ENCODE measurements around the gene RRM2. TPM values are rescaled to one million over a fixed set of nuclear protein-coding genes. Genes with fewer than 3 reads are reported as not detected.
A peak's percentile ranks its signal among the peaks of the same experiment; 100 is the strongest.
"Not testable (repeated sequence)": the region's sequence is repeated elsewhere in the genome, so short reads cannot be mapped to it uniquely, and the experiment has no call there.

RRM2 gene
- total RNA-seq, 1 experiment from 2014 or later = 456 TPM

GRCh38 chr2:10104906-10105305 lies 17.6 kb upstream of the RRM2 start:
- H3K4me1 ChIP-seq; H3K27me3 ChIP-seq; H3K9me3 ChIP-seq (replicated peaks); H3K4me3 ChIP-seq; DNase-seq; H3K27ac ChIP-seq; H3K36me3 ChIP-seq: not testable (repeated sequence)

DNA sequence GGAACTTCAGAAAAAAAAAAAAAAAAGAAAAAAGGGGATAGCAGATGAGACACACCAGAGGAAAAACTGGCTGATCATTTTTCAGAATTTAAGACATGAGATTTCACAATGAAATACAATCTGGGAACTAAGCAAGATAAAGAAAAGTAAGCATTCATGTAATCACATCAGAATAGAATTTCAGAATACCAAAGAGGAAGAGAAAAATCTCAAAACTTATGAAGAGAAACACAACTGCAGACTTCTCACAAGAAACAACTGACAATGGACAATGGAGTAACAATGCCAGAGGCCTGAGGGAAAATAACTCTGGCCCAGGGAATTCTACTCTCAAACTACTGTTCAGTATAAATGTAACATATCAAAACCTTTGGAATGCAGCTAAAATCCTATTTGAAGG lies 13.2 kb upstream of the RRM2 start:
- Histone ChIP-seq H3K4me1 (peaks cover 2% of the 10 kb centered on the region; the same call in 1 of the 2 replicates), H3K27me3 (no peaks in the 10 kb centered on the region), H3K36me3 (no peaks in the 10 kb centered on the region), H3K27ac (no peak overlapping the region), H3K9me3 (replicated peaks) (no peaks in the 10 kb centered on the region), H3K4me3 (no peak overlapping the region)
- DNase-seq = no peak

- no peak for DNase-seq
- Histone ChIP-seq H3K27ac (no peak overlapping the region), H3K4me1 (no peaks in the 10 kb centered on the region), H3K36me3 (peaks cover 10% of the 10 kb centered on the region), H3K9me3 (replicated peaks) (no peaks in the 10 kb centered on the region), H3K4me3 (no peak overlapping the region), H3K27me3 (no peaks in the 10 kb centered on the region)
Measured at GRCh38 chr2:10119027-10119325, 3.6 kb upstream of the RRM2 start.

DNA sequence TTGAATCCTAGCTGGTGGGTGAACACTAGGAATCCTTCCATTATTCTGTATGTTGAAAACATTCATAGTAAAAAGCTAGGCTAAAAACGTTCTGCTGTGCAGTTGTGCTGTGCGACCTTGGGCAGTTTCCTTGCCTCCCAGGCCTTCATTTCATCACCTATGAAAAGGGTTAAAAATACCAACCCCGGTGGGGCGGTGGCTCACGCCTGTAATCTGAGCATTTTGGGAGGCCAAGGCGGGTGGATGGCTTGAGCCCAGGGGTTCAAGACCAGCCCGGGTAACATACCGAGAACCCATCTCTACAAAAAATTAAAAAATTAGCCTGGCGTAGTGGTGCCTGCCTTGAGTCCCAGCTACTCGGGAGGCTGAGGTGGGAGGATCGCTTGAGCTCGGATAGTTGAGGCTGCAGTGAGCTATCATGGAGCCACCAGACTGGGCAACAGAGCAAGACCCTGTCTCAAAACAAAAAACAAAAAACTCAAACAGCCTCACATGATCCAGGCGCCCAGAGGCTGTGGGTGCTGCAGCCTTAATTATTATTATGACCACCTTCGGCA lies 2.9 kb upstream of the RRM2 start:
- Histone ChIP-seq H3K27ac (no peak overlapping the region; the same call in 1 of the 2 replicates), H3K27me3 (no peaks in the 10 kb centered on the region), H3K9me3 (replicated peaks) (no peaks in the 10 kb centered on the region), H3K36me3 (peaks cover 17% of the 10 kb centered on the region), H3K4me3 (peak overlapping the region; percentile 94), H3K4me1 (peaks cover under 1% of the 10 kb centered on the region; the same call in 1 of the 2 replicates)
- no peak for DNase-seq

DNA sequence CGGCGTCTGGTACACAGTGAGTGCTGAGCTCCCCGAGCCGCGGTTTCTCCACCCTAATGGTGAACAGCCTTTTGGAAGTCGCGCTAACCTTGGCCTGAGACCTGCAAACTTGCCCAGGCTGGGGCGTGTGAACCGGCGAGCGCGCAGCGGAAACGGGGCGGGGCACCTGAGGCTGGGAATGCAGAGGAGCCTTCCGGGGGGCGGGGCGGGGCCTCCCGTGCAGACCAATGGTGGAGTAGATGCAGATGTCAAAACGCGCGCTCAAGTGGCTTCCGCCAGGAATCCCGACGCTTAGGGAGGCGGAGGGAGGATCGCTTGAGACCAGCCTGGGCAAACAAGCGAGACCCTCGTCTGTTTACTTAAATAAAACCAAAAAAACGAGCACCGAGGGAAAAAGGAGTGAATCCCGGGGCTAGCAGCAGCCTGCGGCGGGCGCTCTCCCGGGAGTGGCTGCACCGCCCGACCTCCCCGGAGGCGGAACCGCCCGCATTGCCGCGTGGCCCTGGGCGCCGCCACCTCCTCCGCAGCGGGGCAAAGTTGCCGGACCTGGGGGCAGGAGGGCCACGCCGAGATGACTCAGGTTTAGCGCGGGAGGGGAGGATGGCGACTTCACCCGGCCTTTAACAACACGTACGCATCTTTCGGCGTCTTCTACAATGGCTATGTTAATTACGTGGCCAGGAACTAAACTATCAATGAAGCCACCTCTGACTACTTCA lies 2.2 kb upstream of the RRM2 start:
- Histone ChIP-seq H3K4me1 (peaks cover 7% of the 10 kb centered on the region; the same call in 1 of the 2 replicates), H3K4me3 (peak overlapping the region; percentile 94), H3K9me3 (replicated peaks) (no peaks in the 10 kb centered on the region), H3K27me3 (no peaks in the 10 kb centered on the region), H3K36me3 (peaks cover 23% of the 10 kb centered on the region), H3K27ac (peak overlapping the region; percentile 98)
- peak; percentile 98 to 99 for DNase-seq

- H3K27ac ChIP-seq = peak overlapping the region; percentile 98
Measured at GRCh38 chr2:10120877-10121574, 1.5 kb upstream of the RRM2 start.

DNA sequence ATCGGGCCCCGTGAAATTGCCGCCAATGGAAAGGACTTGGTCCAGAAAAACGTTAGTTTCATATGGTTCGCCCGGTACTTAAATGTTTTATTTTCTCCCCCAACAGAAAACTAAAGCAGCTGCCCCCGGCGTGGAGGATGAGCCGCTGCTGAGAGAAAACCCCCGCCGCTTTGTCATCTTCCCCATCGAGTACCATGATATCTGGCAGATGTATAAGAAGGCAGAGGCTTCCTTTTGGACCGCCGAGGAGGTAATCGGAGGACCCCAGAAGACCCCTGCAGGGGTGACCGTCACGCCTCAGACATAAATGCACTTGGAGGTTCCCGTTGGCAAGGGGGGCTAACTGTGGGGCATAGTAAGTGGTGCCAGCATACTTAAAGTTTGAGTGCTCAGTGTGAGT lies 742 bp downstream of the RRM2 start:
- Histone ChIP-seq H3K9me3 (replicated peaks) (no peaks in the 10 kb centered on the region), H3K4me1 (peaks cover 25% of the 10 kb centered on the region), H3K36me3 (peaks cover 51% of the 10 kb centered on the region), H3K27ac (peak overlapping the region; percentile 98), H3K4me3 (peak overlapping the region; percentile 94), H3K27me3 (no peaks in the 10 kb centered on the region)
- DNase-seq = no peak

More at GRCh38 chr2:10120877-10121574, 1.5 kb upstream of the RRM2 start:
- peaks cover 12% of the 10 kb centered on the region; the same call in 1 of the 2 replicates for H3K4me1 ChIP-seq
- no peaks in the 10 kb centered on the region for H3K9me3 ChIP-seq (replicated peaks)
- DNase-seq = peak; percentile 32 to 71
- peak overlapping the region; percentile 94 for H3K4me3 ChIP-seq
- H3K27me3 ChIP-seq = no peaks in the 10 kb centered on the region
- peaks cover 29% of the 10 kb centered on the region for H3K36me3 ChIP-seq

GRCh38 chr2:10124538-10125045 lies 2.1 kb downstream of the RRM2 start:
- H3K9me3 ChIP-seq (replicated peaks) = no peaks in the 10 kb centered on the region
- H3K27me3 ChIP-seq = no peaks in the 10 kb centered on the region
- peaks cover 25% of the 10 kb centered on the region for H3K4me1 ChIP-seq
- H3K36me3 ChIP-seq = peaks cover 64% of the 10 kb centered on the region
- no peak overlapping the region; the same call in 1 of the 2 replicates for H3K27ac ChIP-seq
- peak overlapping the region; percentile 94 for H3K4me3 ChIP-seq
- DNase-seq = peak; percentile 50 to 85

GRCh38 chr2:10125842-10126631 lies 3.5 kb downstream of the RRM2 start:
- Histone ChIP-seq H3K27me3 (no peaks in the 10 kb centered on the region), H3K27ac (no peak overlapping the region), H3K4me1 (peaks cover 25% of the 10 kb centered on the region), H3K4me3 (no peak overlapping the region), H3K9me3 (replicated peaks) (no peaks in the 10 kb centered on the region), H3K36me3 (peaks cover 77% of the 10 kb centered on the region)
- no peak for DNase-seq

DNA sequence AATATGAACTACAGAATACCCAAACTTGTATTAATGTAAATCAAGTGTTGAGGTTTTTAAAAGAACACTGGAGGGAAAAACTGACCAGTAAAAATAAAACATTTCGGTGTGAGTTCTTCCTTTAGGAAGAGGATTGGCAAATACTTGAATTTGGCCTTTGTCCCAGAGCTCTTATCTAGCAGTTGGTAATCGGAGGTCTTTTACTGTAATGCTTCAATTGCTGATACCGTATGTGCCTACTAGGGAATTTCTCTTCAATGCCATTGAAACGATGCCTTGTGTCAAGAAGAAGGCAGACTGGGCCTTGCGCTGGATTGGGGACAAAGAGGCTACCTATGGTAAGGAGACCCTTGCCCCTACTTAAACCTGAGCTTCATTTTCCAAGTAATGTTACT lies 4.1 kb downstream of the RRM2 start:
- Histone ChIP-seq H3K4me1 (peaks cover 25% of the 10 kb centered on the region), H3K36me3 (peaks cover 83% of the 10 kb centered on the region), H3K27me3 (no peaks in the 10 kb centered on the region), H3K27ac (no peak overlapping the region), H3K4me3 (no peak overlapping the region), H3K9me3 (replicated peaks) (no peaks in the 10 kb centered on the region)
- no peak for DNase-seq

DNA sequence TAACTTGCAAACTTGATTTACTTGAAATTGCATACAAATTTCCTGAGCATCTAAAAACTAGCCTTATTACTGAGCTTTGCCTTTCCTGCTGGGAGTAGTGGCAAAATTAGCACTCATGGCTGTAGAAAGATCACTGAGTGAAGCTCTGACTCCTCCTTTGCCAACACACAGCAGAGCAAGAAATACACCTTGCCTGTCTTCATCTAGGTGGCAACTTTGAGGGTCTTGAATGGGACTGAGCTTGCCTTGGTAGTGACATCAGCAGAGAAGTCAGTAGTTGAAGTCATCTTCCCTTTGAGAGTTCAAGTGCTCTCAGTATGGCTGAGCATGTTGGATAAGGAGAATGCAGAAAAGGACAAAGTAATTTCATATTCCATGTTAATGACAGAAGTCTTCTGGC lies 5.9 kb downstream of the RRM2 start:
- H3K9me3 ChIP-seq (replicated peaks) = no peaks in the 10 kb centered on the region
- H3K4me3 ChIP-seq = no peak overlapping the region
- H3K4me1 ChIP-seq = peaks cover 25% of the 10 kb centered on the region
- no peaks in the 10 kb centered on the region for H3K27me3 ChIP-seq
- H3K27ac ChIP-seq = no peak overlapping the region
- DNase-seq = no peak
- H3K36me3 ChIP-seq = peaks cover 96% of the 10 kb centered on the region

DNA sequence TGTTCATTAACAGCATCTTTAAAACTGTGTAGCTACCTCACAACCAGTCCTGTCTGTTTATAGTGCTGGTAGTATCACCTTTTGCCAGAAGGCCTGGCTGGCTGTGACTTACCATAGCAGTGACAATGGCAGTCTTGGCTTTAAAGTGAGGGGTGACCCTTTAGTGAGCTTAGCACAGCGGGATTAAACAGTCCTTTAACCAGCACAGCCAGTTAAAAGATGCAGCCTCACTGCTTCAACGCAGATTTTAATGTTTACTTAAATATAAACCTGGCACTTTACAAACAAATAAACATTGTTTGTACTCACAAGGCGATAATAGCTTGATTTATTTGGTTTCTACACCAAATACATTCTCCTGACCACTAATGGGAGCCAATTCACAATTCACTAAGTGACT lies 7.0 kb downstream of the RRM2 start:
- Histone ChIP-seq H3K9me3 (replicated peaks) (no peaks in the 10 kb centered on the region), H3K4me3 (no peak overlapping the region), H3K4me1 (peaks cover 28% of the 10 kb centered on the region), H3K36me3 (peaks cover 88% of the 10 kb centered on the region), H3K27ac (no peak overlapping the region), H3K27me3 (no peaks in the 10 kb centered on the region)
- DNase-seq = no peak

- Histone ChIP-seq H3K27ac (no peak overlapping the region), H3K27me3 (no peaks in the 10 kb centered on the region), H3K4me1 (peaks cover 33% of the 10 kb centered on the region), H3K9me3 (replicated peaks) (no peaks in the 10 kb centered on the region), H3K36me3 (peaks cover 71% of the 10 kb centered on the region), H3K4me3 (no peak overlapping the region)
- DNase-seq = peak in 1 of 2 experiments; percentile 29
Measured at GRCh38 chr2:10132043-10132575, 9.6 kb downstream of the RRM2 start.

- Histone ChIP-seq H3K27ac (no peak overlapping the region), H3K4me3 (no peak overlapping the region), H3K9me3 (replicated peaks) (no peaks in the 10 kb centered on the region), H3K36me3 (peaks cover 66% of the 10 kb centered on the region), H3K4me1 (peaks cover 34% of the 10 kb centered on the region), H3K27me3 (no peaks in the 10 kb centered on the region)
- DNase-seq = no peak
Measured at GRCh38 chr2:10132596-10132995, 10.1 kb downstream of the RRM2 start.
